Peyer's patch (tissue), 4 donors: ENCODE results near the gene DMD. TPM values are rescaled to one million over a fixed set of nuclear protein-coding genes. Genes with fewer than 3 reads are reported as not detected.

ENCODE experiments used
- DNase-seq, 3 donors: peaks; one replicate each; pipeline ENCODE4 v3.0.0-alpha.2; 2017 to 2019
- H3K27ac ChIP-seq, 4 donors: fragments of 200-600 bp; sonication (generic); one replicate each; pipeline ENCODE4 v1.5.1; 2016 to 2019
- H3K27me3 ChIP-seq, 2 donors: fragments of 200-600 bp; sonication (generic); one replicate each; pipeline ENCODE4 v1.5.1; 2019
- H3K36me3 ChIP-seq, 3 donors: fragments of 200-600 bp; sonication (generic); one replicate each; pipeline ENCODE4 v1.5.1; 2016 to 2019
- H3K4me1 ChIP-seq, 4 donors: fragments of 200-600 bp; sonication (generic); one replicate each; pipeline ENCODE4 v1.5.1; 2016 to 2019
- H3K4me3 ChIP-seq, 4 donors: fragments of 200-600 bp; sonication (generic); 1 replicate in 3 of 4; 2 replicates in 1 of 4; pipeline ENCODE4 v1.5.1; 2016 to 2019; ENCODE audit warnings: mild to moderate bottlenecking in 1 of 4
- H3K9me3 ChIP-seq, 4 donors: fragments of 200-600 bp; sonication (generic); one replicate each; pipeline ENCODE4 v1.5.1; 2016 to 2019; ENCODE audit warnings: mild to moderate bottlenecking in 1 of 4
- POLR2A ChIP-seq, 2 donors: fragments of 450-650 bp; IDR thresholded peaks; one replicate each; pipeline ENCODE4 v1.5.1; 2017; ENCODE audit warnings: antibody characterized with exemption in 2 of 2, mild to moderate bottlenecking in 2 of 2, moderate library complexity in 2 of 2
- total RNA-seq, 4 donors: library from RNA; depleted of rRNA; stranded (reverse); fragments of >200 nt; gene quantifications; one replicate each; pipeline ENCODE4 v1.1.0, GENCODE V29; 2016
- TF ChIP-seq, protein P1 (sequence below), 6 experiments: fragments of 450-650 bp in 4 of 6; fragments of 200-600 bp in 2 of 6; sonication (generic) in 1 of 6; IDR thresholded peaks; one replicate each; pipeline ENCODE4 v1.5.1; 2017 to 2019; ENCODE audit warnings: antibody characterized with exemption in 6 of 6, mild to moderate bottlenecking in 3 of 6, moderate library complexity in 1 of 6

DMD gene
- total RNA-seq, 4 donors from 2014 or later: 15.8 to 109 (median 19.1) TPM

GRCh38 chrX:32780109-32780508 is 431.2 kb downstream of the DMD start:
- H3K9me3 ChIP-seq: no peaks in the 10 kb centered on the region
- no peak for DNase-seq
- H3K36me3 ChIP-seq: no peaks in the 10 kb centered on the region

DNA sequence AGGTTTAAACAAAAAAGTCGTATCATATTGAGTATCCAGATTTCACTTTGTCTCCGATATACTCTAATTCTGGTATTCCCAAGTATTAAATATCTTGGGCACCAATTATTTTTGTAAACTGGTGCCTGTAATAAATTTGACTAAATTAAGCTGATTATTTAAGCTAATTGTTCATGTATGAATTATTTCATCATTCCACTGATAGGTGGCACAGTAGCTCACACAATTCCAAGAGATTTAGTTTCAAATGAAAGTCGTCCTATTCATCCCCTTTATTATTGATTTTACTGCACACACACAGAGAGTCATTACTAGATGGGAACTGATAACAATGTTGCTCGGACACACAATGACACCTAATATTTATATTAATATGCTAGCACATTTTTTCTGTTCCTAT is 432.4 kb downstream of the DMD start:
- no peaks in the 10 kb centered on the region for H3K27me3 ChIP-seq
- H3K4me1 ChIP-seq: no peaks in the 10 kb centered on the region
- H3K4me3 ChIP-seq: no peak overlapping the region
- H3K27ac ChIP-seq: no peak overlapping the region
- H3K9me3 ChIP-seq: no peaks in the 10 kb centered on the region
- TF ChIP-seq POLR2A (IDR thresholded peaks at IDR 0.05): no peak
- TF ChIP-seq, protein P1, sequence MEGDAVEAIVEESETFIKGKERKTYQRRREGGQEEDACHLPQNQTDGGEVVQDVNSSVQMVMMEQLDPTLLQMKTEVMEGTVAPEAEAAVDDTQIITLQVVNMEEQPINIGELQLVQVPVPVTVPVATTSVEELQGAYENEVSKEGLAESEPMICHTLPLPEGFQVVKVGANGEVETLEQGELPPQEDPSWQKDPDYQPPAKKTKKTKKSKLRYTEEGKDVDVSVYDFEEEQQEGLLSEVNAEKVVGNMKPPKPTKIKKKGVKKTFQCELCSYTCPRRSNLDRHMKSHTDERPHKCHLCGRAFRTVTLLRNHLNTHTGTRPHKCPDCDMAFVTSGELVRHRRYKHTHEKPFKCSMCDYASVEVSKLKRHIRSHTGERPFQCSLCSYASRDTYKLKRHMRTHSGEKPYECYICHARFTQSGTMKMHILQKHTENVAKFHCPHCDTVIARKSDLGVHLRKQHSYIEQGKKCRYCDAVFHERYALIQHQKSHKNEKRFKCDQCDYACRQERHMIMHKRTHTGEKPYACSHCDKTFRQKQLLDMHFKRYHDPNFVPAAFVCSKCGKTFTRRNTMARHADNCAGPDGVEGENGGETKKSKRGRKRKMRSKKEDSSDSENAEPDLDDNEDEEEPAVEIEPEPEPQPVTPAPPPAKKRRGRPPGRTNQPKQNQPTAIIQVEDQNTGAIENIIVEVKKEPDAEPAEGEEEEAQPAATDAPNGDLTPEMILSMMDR (IDR thresholded peaks at IDR 0.05): no peak
- DNase-seq: no peak
- H3K36me3 ChIP-seq: no peaks in the 10 kb centered on the region

More at GRCh38 chrX:32780109-32780508, 431.2 kb downstream of the DMD start:
- H3K27me3 ChIP-seq: no peaks in the 10 kb centered on the region
- no peak overlapping the region for H3K27ac ChIP-seq
- no peaks in the 10 kb centered on the region for H3K4me1 ChIP-seq
- TF ChIP-seq, protein P1 (IDR thresholded peaks at IDR 0.05): no peak
- TF ChIP-seq POLR2A (IDR thresholded peaks at IDR 0.05): no peak
- H3K4me3 ChIP-seq: no peak overlapping the region

DNA sequence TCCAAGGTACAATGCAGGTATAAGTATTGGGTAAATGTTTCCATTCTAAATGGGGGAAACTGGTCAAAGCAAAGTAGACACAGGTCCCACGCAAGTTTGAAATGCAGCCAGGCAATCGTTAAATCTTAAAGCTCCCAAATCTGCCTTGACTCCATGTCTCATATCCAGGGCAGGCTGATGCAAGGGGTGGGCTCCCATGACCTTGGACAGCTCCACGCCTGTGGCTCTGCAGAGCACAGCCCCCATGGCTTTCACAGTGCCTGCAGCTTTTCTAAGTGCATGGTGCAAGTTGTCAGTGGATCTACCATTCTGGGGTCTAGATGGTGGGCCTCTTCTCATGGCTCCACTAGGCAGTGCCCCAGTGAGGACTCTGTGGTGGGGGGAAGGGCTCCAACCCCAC is 436.4 kb downstream of the DMD start:
- no peak overlapping the region for H3K4me3 ChIP-seq

GRCh38 chrX:32749070-32749469 is 462.3 kb downstream of the DMD start:
- H3K27ac ChIP-seq: no peak overlapping the region
- no peaks in the 10 kb centered on the region for H3K36me3 ChIP-seq
- no peaks in the 10 kb centered on the region for H3K9me3 ChIP-seq
- DNase-seq: no peak
- H3K27me3 ChIP-seq: no peaks in the 10 kb centered on the region
- no peaks in the 10 kb centered on the region for H3K4me1 ChIP-seq
- TF ChIP-seq, protein P1 (IDR thresholded peaks at IDR 0.05): no peak
- TF ChIP-seq POLR2A (IDR thresholded peaks at IDR 0.05): no peak
- no peak overlapping the region for H3K4me3 ChIP-seq

More for the DNA sequence above, 436.4 kb downstream of the DMD start:
- Histone ChIP-seq H3K27ac (no peak overlapping the region), H3K4me1 (no peaks in the 10 kb centered on the region), H3K27me3 (no peaks in the 10 kb centered on the region), H3K9me3 (no peaks in the 10 kb centered on the region), H3K36me3 (no peaks in the 10 kb centered on the region)
- DNase-seq: no peak
- no peak for TF ChIP-seq POLR2A (IDR thresholded peaks at IDR 0.05)
- TF ChIP-seq, protein P1 (IDR thresholded peaks at IDR 0.05): no peak

- H3K4me3 ChIP-seq: no peak overlapping the region
- H3K4me1 ChIP-seq: no peaks in the 10 kb centered on the region
- no peaks in the 10 kb centered on the region for H3K36me3 ChIP-seq
- H3K27ac ChIP-seq: no peak overlapping the region
- TF ChIP-seq POLR2A (IDR thresholded peaks at IDR 0.05): no peak
- TF ChIP-seq, protein P1 (IDR thresholded peaks at IDR 0.05): no peak
- no peaks in the 10 kb centered on the region for H3K9me3 ChIP-seq
- no peaks in the 10 kb centered on the region for H3K27me3 ChIP-seq
- no peak for DNase-seq
These were observed 466.0 kb downstream of the DMD start for GRCh38 chrX:32745323-32745722.

- H3K9me3 ChIP-seq: no peaks in the 10 kb centered on the region
- DNase-seq: no peak
- no peaks in the 10 kb centered on the region for H3K27me3 ChIP-seq
- no peak for TF ChIP-seq POLR2A (IDR thresholded peaks at IDR 0.05)
- TF ChIP-seq, protein P1 (IDR thresholded peaks at IDR 0.05): no peak
- no peak overlapping the region for H3K27ac ChIP-seq
- H3K4me3 ChIP-seq: no peak overlapping the region
- no peaks in the 10 kb centered on the region for H3K4me1 ChIP-seq
- no peaks in the 10 kb centered on the region for H3K36me3 ChIP-seq
These were observed 466.4 kb downstream of the DMD start for GRCh38 chrX:32744921-32745320.
